ENCODE measurements around the gene PTPRD.

Gene PTPRD

DNA sequence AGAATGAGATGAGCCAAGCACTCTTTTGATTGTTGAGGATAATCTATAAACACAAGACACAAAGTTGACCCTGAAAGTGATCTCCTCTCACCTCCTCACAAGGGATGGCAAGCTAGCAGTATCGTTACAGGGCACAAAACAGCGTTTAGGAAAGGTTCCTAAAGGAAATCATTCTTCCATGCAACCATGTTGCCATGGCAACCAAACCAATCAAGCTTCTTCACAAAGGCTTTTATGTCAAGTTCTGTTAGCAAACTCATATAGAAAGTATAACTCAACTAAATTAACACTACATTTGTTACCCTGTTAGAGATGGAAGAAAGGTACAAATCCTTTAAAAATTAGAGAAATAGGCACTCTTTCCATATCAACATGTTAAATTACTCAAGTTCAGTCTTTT is 1796.4 kb downstream of the PTPRD start:
- Histone ChIP-seq H3K4me3 (ENCODE audit: low read depth, low read length) (no peak overlapping the region), H3K23ac (ENCODE audit: low read length) (no peak overlapping the region), H3K27ac (ENCODE audit: low read depth, low read length) (no peak overlapping the region), H3K79me2 (ENCODE audit: control insufficient read depth, insufficient read depth, low read length, poor library complexity) (no peaks in the 10 kb centered on the region), H2BK12ac (ENCODE audit: low read length) (no peak overlapping the region), H3K79me1 (ENCODE audit: low read length) (no peaks in the 10 kb centered on the region), H2AFZ (ENCODE audit: insufficient read depth, low read length, poor library complexity) (no peak overlapping the region), H2BK5ac (ENCODE audit: low read depth, low read length, poor library complexity) (no peak overlapping the region), H2BK120ac (ENCODE audit: insufficient read depth, low read length, poor library complexity) (no peak overlapping the region), H3K4me1 (ENCODE audit: control insufficient read depth in 1 of 2, insufficient read depth in 2 of 2, low read length in 2 of 2) (peaks cover 0 to 2% of the 10 kb centered on the region in 2 experiments), H3K18ac (ENCODE audit: low read length) (no peak overlapping the region), H3K14ac (ENCODE audit: low read length) (no peak overlapping the region), H3K27me3 (ENCODE audit: insufficient read depth, low read length) (no peaks in the 10 kb centered on the region), H3K4ac (ENCODE audit: low read depth, low read length) (no peak overlapping the region), H2AK5ac (ENCODE audit: low read length) (no peak overlapping the region), H4K12ac (ENCODE audit: low read depth, low read length) (no peak overlapping the region), H4K91ac (ENCODE audit: low read depth, low read length) (no peak overlapping the region), H3K4me2 (ENCODE audit: low read length) (no peak overlapping the region), H3K9me3 (ENCODE audit: insufficient read depth, low read depth, low read length) (no peaks in the 10 kb centered on the region), H3K36me3 (ENCODE audit: control insufficient read depth in 1 of 2, insufficient read depth in 2 of 2, low read length in 2 of 2) (no peaks in the 10 kb centered on the region), H4K8ac (ENCODE audit: low read depth, low read length) (no peak overlapping the region), H3K9ac (ENCODE audit: low read length) (no peak overlapping the region)
- WGBS (ENCODE audit: extremely low coverage, insufficient coverage, insufficient read length) = no CpG with 5 or more reads among the region's 2 CpGs
- no peak for DNase-seq

DNA sequence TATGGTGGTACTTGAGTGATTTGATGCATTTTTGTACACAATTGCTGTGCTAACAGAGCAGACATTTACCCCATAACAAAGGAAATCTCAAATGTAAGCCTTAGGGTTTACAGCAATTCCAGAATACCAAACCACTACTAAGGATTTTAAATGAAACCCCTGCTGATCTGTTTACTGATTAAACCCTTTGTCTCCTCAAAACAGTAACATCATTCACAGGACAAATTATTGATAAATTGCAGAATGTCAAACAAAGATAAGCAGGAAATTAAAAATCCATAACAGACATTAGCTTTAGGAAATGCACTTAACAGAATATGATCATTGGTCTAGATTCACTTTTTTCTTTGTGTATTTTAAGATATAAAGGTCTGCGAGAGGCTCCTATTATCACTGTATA is 1796.9 kb downstream of the PTPRD start:
- no peak overlapping the region for H4K12ac ChIP-seq (ENCODE audit: low read depth, low read length)
- no peaks in the 10 kb centered on the region for H3K9me3 ChIP-seq (ENCODE audit: insufficient read depth, low read depth, low read length)
- no peak for DNase-seq
- no peak overlapping the region for H3K9ac ChIP-seq (ENCODE audit: low read length)
- H2BK12ac ChIP-seq (ENCODE audit: low read length) = no peak overlapping the region
- H3K14ac ChIP-seq (ENCODE audit: low read length) = no peak overlapping the region
- H2BK5ac ChIP-seq (ENCODE audit: low read depth, low read length, poor library complexity) = no peak overlapping the region
- H2BK120ac ChIP-seq (ENCODE audit: insufficient read depth, low read length, poor library complexity) = no peak overlapping the region
- no peak overlapping the region for H3K27ac ChIP-seq (ENCODE audit: low read depth, low read length)
- no peaks in the 10 kb centered on the region for H3K36me3 ChIP-seq (ENCODE audit: control insufficient read depth in 1 of 2, insufficient read depth in 2 of 2, low read length in 2 of 2)
- no peak overlapping the region for H3K4me2 ChIP-seq (ENCODE audit: low read length)
- H3K79me2 ChIP-seq (ENCODE audit: control insufficient read depth, insufficient read depth, low read length, poor library complexity) = no peaks in the 10 kb centered on the region
- H3K4ac ChIP-seq (ENCODE audit: low read depth, low read length) = no peak overlapping the region
- H3K79me1 ChIP-seq (ENCODE audit: low read length) = no peaks in the 10 kb centered on the region
- no peaks in the 10 kb centered on the region for H3K27me3 ChIP-seq (ENCODE audit: insufficient read depth, low read length)
- no peak overlapping the region for H3K23ac ChIP-seq (ENCODE audit: low read length)
- no peak overlapping the region for H3K18ac ChIP-seq (ENCODE audit: low read length)
- H3K4me3 ChIP-seq (ENCODE audit: low read depth, low read length) = no peak overlapping the region
- H2AFZ ChIP-seq (ENCODE audit: insufficient read depth, low read length, poor library complexity) = no peak overlapping the region
- no peak overlapping the region for H4K91ac ChIP-seq (ENCODE audit: low read depth, low read length)
- no peak overlapping the region for H4K8ac ChIP-seq (ENCODE audit: low read depth, low read length)
- peaks cover 0 to 2% of the 10 kb centered on the region in 2 experiments for H3K4me1 ChIP-seq (ENCODE audit: control insufficient read depth in 1 of 2, insufficient read depth in 2 of 2, low read length in 2 of 2)
- H2AK5ac ChIP-seq (ENCODE audit: low read length) = no peak overlapping the region
- WGBS (ENCODE audit: extremely low coverage, insufficient coverage, insufficient read length) = no CpG with 5 or more reads among the region's 1 CpG

DNA sequence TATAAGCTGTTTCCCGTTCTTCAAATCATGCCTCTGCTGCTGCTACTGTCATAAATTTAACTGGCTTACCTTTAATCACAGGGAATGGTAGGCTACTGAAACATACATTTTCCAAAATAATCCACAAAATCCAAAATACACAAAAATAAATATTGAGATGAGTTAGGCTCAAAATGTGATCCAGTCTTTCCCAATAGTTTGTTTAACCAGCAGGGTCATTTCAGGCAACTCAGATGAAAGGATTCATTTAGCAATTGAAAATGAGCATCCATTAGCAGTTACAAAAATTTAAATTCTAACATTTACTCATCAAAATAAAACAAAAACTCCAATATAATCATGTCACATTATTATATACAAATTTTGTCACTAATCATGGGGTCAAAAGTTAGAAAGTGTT is 1797.6 kb downstream of the PTPRD start:
- Histone ChIP-seq H3K4me2 (ENCODE audit: low read length) (no peak overlapping the region), H3K27ac (ENCODE audit: low read depth, low read length) (no peak overlapping the region), H3K27me3 (ENCODE audit: insufficient read depth, low read length) (no peaks in the 10 kb centered on the region), H4K12ac (ENCODE audit: low read depth, low read length) (no peak overlapping the region), H3K18ac (ENCODE audit: low read length) (no peak overlapping the region), H4K91ac (ENCODE audit: low read depth, low read length) (no peak overlapping the region), H3K79me2 (ENCODE audit: control insufficient read depth, insufficient read depth, low read length, poor library complexity) (no peaks in the 10 kb centered on the region), H3K4me3 (ENCODE audit: low read depth, low read length) (no peak overlapping the region), H3K14ac (ENCODE audit: low read length) (no peak overlapping the region), H3K9me3 (ENCODE audit: insufficient read depth, low read depth, low read length) (no peaks in the 10 kb centered on the region), H3K4me1 (ENCODE audit: control insufficient read depth in 1 of 2, insufficient read depth in 2 of 2, low read length in 2 of 2) (peaks cover 0 to 2% of the 10 kb centered on the region in 2 experiments), H4K8ac (ENCODE audit: low read depth, low read length) (no peak overlapping the region), H3K79me1 (ENCODE audit: low read length) (no peaks in the 10 kb centered on the region), H2BK120ac (ENCODE audit: insufficient read depth, low read length, poor library complexity) (no peak overlapping the region), H2BK5ac (ENCODE audit: low read depth, low read length, poor library complexity) (no peak overlapping the region), H3K9ac (ENCODE audit: low read length) (no peak overlapping the region), H3K36me3 (ENCODE audit: control insufficient read depth in 1 of 2, insufficient read depth in 2 of 2, low read length in 2 of 2) (peaks cover 0 to 2% of the 10 kb centered on the region in 2 experiments), H3K23ac (ENCODE audit: low read length) (no peak overlapping the region), H2AK5ac (ENCODE audit: low read length) (no peak overlapping the region), H3K4ac (ENCODE audit: low read depth, low read length) (no peak overlapping the region), H2BK12ac (ENCODE audit: low read length) (no peak overlapping the region), H2AFZ (ENCODE audit: insufficient read depth, low read length, poor library complexity) (no peak overlapping the region)
- WGBS (ENCODE audit: extremely low coverage, insufficient coverage, insufficient read length) = no CpG with 5 or more reads among the region's 1 CpG
- DNase-seq = no peak

DNA sequence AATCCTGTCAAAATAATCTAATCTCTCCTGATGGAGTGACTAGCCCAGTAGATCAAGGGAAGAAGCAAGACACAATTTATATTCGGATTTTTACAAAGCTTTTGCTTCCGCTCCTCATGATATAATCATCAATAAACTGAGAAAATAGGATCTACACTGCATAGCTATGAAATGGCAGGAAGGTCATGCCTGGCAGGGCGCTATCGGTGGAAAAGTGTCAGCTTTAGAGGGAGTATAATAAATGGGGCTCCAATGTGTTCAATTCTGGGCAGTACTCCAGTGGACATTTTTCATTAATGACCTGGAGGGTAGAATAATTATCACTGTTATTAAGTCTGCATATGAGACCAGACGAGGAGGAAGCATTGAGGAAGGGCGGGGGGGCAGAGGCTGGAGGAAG is 1799.9 kb downstream of the PTPRD start:
- Histone ChIP-seq H3K79me1 (ENCODE audit: low read length) (no peaks in the 10 kb centered on the region), H3K36me3 (ENCODE audit: control insufficient read depth in 1 of 2, insufficient read depth in 2 of 2, low read length in 2 of 2) (peaks cover 0 to 2% of the 10 kb centered on the region in 2 experiments), H3K27me3 (ENCODE audit: insufficient read depth, low read length) (no peaks in the 10 kb centered on the region), H3K79me2 (ENCODE audit: control insufficient read depth, insufficient read depth, low read length, poor library complexity) (no peaks in the 10 kb centered on the region), H3K4me1 (ENCODE audit: control insufficient read depth in 1 of 2, insufficient read depth in 2 of 2, low read length in 2 of 2) (peaks cover 0 to 2% of the 10 kb centered on the region in 2 experiments), H2BK12ac (ENCODE audit: low read length) (no peak overlapping the region), H2BK5ac (ENCODE audit: low read depth, low read length, poor library complexity) (no peak overlapping the region), H3K4me2 (ENCODE audit: low read length) (no peak overlapping the region), H4K91ac (ENCODE audit: low read depth, low read length) (no peak overlapping the region), H3K18ac (ENCODE audit: low read length) (no peak overlapping the region), H3K23ac (ENCODE audit: low read length) (no peak overlapping the region), H2BK120ac (ENCODE audit: insufficient read depth, low read length, poor library complexity) (no peak overlapping the region), H2AK5ac (ENCODE audit: low read length) (no peak overlapping the region), H3K9ac (ENCODE audit: low read length) (no peak overlapping the region), H4K8ac (ENCODE audit: low read depth, low read length) (no peak overlapping the region), H3K9me3 (ENCODE audit: insufficient read depth, low read depth, low read length) (no peaks in the 10 kb centered on the region), H3K4ac (ENCODE audit: low read depth, low read length) (no peak overlapping the region), H2AFZ (ENCODE audit: insufficient read depth, low read length, poor library complexity) (no peak overlapping the region), H3K14ac (ENCODE audit: low read length) (no peak overlapping the region), H4K12ac (ENCODE audit: low read depth, low read length) (no peak overlapping the region), H3K27ac (ENCODE audit: low read depth, low read length) (no peak overlapping the region), H3K4me3 (ENCODE audit: low read depth, low read length) (no peak overlapping the region)
- DNase-seq = no peak
- WGBS (ENCODE audit: extremely low coverage, insufficient coverage, insufficient read length) = no CpG with 5 or more reads among the region's 6 CpGs
